Left renal cortex interstitium (tissue), 4 donors: ENCODE measurements around the gene KCNC2. TPM values are rescaled to one million over a fixed set of nuclear protein-coding genes. Genes with fewer than 3 reads are reported as not detected.

Experiments
- DNase-seq, 4 donors: peaks; one replicate each; pipeline ENCODE4 v3.0.0-alpha.2; 2013; ENCODE audit warnings: low read depth in 4 of 4, low spot score in 2 of 4, missing footprints in 1 of 4
- polyA plus RNA-seq, 4 donors: library from polyadenylated mRNA; unstranded; fragments of 120-200 nt; gene quantifications; one replicate each; pipeline ENCODE4 v1.2.1, GENCODE V29; 2013; ENCODE audit not compliant: insufficient read length in 4 of 4

Gene KCNC2
- polyA plus RNA-seq, 4 donors = 0.34 to 0.94 (median 0.69) TPM

GRCh38 chr12:75162845-75163244, 46.8 kb downstream of the KCNC2 start:
- no peak for DNase-seq

GRCh38 chr12:75161488-75161887, 48.2 kb downstream of the KCNC2 start:
- DNase-seq = no peak

- no peak for DNase-seq
These were observed 52.3 kb downstream of the KCNC2 start for GRCh38 chr12:75157385-75157784.

GRCh38 chr12:75155962-75156361, 53.7 kb downstream of the KCNC2 start:
- DNase-seq = no peak

- DNase-seq = no peak
These were observed 55.3 kb downstream of the KCNC2 start for GRCh38 chr12:75154388-75154787.

GRCh38 chr12:75139196-75139595, 70.4 kb downstream of the KCNC2 start:
- no peak for DNase-seq

GRCh38 chr12:75137896-75138295, 71.7 kb downstream of the KCNC2 start:
- DNase-seq = no peak

GRCh38 chr12:75135026-75135425, 74.6 kb downstream of the KCNC2 start:
- DNase-seq = no peak

GRCh38 chr12:75130811-75131210, 78.8 kb downstream of the KCNC2 start:
- no peak for DNase-seq

- no peak for DNase-seq
These were observed 80.4 kb downstream of the KCNC2 start for GRCh38 chr12:75129275-75129674.

GRCh38 chr12:75121036-75121705, 88.5 kb downstream of the KCNC2 start:
- no peak for DNase-seq

GRCh38 chr12:75120311-75120711, 89.3 kb downstream of the KCNC2 start:
- peak; percentile 53 to 87 (median 82) for DNase-seq

- no peak for DNase-seq
These were observed 92.9 kb downstream of the KCNC2 start for GRCh38 chr12:75116646-75117198.

GRCh38 chr12:75115748-75116147, 93.9 kb downstream of the KCNC2 start:
- no peak for DNase-seq

- DNase-seq = no peak
These were observed 105.8 kb downstream of the KCNC2 start for GRCh38 chr12:75103822-75104221.

GRCh38 chr12:75101781-75102180, 107.9 kb downstream of the KCNC2 start:
- DNase-seq = no peak

- DNase-seq = no peak
These were observed 110.4 kb downstream of the KCNC2 start for GRCh38 chr12:75099210-75099609.

- DNase-seq = no peak
These were observed 112.6 kb downstream of the KCNC2 start for GRCh38 chr12:75097003-75097402.

GRCh38 chr12:75087654-75088053, 122.0 kb downstream of the KCNC2 start:
- no peak for DNase-seq

- DNase-seq = no peak
These were observed 123.3 kb downstream of the KCNC2 start for GRCh38 chr12:75086091-75087038.

GRCh38 chr12:75081305-75081704, 128.3 kb downstream of the KCNC2 start:
- no peak for DNase-seq

- no peak for DNase-seq
These were observed 129.1 kb downstream of the KCNC2 start for GRCh38 chr12:75080582-75080981.
